ENCODE measurements around the gene CYB5R3. TPM values are rescaled to one million over a fixed set of nuclear protein-coding genes. Genes with fewer than 3 reads are reported as not detected.

Gene CYB5R3
- total and polyA plus RNA-seq, 2 donors (not counting 3 experiments of a cell fraction or from before 2014, with no cell fraction given), result 217 to 263 TPM

DNA sequence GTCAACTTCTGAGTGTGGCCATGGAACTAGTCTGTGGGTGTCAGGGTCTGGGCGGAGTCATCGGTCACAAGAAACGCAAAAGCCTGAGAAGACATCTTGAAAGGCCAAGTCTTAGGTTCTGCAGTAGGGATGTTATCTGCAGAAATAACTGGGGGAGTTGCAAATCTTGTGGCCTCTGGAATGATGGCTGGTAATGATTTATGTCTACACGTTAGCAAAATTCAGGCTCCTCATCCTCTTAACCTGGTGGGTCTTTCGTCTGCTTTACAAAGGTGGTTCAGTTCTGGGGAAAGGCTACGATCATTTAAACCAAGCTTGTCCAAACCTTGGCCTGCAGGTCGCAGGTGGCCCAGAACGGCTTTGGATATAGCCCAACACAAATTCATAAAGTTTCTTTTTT lies 7.4 kb upstream of the CYB5R3 start:
- FAIRE-seq, result no peak
- no peaks in the 10 kb centered on the region for H4K20me1 ChIP-seq (replicated peaks; ENCODE audit: control insufficient read depth, extremely low read depth, insufficient read depth, low read length)
- no peak overlapping the region for H3K27ac ChIP-seq (ENCODE audit: insufficient read depth, low read depth, low read length)
- no peaks in the 10 kb centered on the region for H3K9me3 ChIP-seq (replicated peaks; ENCODE audit: control insufficient read depth, insufficient read depth, low read length)
- no peak for TF ChIP-seq GATA2 (IDR thresholded peaks at IDR 0.05; ENCODE audit: insufficient read depth, insufficient read length, low read depth, low read length)
- TF ChIP-seq, protein P1, sequence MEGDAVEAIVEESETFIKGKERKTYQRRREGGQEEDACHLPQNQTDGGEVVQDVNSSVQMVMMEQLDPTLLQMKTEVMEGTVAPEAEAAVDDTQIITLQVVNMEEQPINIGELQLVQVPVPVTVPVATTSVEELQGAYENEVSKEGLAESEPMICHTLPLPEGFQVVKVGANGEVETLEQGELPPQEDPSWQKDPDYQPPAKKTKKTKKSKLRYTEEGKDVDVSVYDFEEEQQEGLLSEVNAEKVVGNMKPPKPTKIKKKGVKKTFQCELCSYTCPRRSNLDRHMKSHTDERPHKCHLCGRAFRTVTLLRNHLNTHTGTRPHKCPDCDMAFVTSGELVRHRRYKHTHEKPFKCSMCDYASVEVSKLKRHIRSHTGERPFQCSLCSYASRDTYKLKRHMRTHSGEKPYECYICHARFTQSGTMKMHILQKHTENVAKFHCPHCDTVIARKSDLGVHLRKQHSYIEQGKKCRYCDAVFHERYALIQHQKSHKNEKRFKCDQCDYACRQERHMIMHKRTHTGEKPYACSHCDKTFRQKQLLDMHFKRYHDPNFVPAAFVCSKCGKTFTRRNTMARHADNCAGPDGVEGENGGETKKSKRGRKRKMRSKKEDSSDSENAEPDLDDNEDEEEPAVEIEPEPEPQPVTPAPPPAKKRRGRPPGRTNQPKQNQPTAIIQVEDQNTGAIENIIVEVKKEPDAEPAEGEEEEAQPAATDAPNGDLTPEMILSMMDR (IDR thresholded peaks at IDR 0.05; ENCODE audit: extremely low read depth in 1 of 2, insufficient read depth in 1 of 2, low read depth in 1 of 2, low read length in 2 of 2), result no peak
- TF ChIP-seq FOS (IDR thresholded peaks at IDR 0.05; ENCODE audit: borderline replicate concordance, insufficient read depth, low read length), result no peak
- TF ChIP-seq JUN (IDR thresholded peaks at IDR 0.05; ENCODE audit: borderline replicate concordance, insufficient read depth, insufficient read length, low read depth), result no peak
- TF ChIP-seq, protein P2, sequence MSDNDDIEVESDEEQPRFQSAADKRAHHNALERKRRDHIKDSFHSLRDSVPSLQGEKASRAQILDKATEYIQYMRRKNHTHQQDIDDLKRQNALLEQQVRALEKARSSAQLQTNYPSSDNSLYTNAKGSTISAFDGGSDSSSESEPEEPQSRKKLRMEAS (IDR thresholded peaks at IDR 0.05; ENCODE audit: insufficient read depth, insufficient read length), result no peak
- TF ChIP-seq POLR2AphosphoS5 (IDR thresholded peaks at IDR 0.05; ENCODE audit: insufficient read depth, low read depth, low read length), result no peak
- TF ChIP-seq MYC (IDR thresholded peaks at IDR 0.05; ENCODE audit: low read depth, low read length), result no peak
- no peak for TF ChIP-seq EZH2 (IDR thresholded peaks at IDR 0.05; ENCODE audit: borderline replicate concordance, low read depth, low read length, severe bottlenecking)
- no peak for TF ChIP-seq POLR2A (IDR thresholded peaks at IDR 0.05; ENCODE audit: low read depth, low read length)
- no peak for DNase-seq (ENCODE audit: low read depth, low spot score)
- dilution Hi-C loops (cut with MboI; ENCODE audit: extremely low pct_ligation_motif_present, low sequenced_read_pairs), result no loop called here
- H3K4me1 ChIP-seq (ENCODE audit: control insufficient read depth, extremely low read depth, insufficient read depth, low read length), result no peaks in the 10 kb centered on the region
- no peaks in the 10 kb centered on the region for H3K36me3 ChIP-seq (ENCODE audit: control insufficient read depth in 2 of 2, extremely low read depth in 1 of 2, insufficient read depth in 2 of 2, low read length in 2 of 2)
- no peaks in the 10 kb centered on the region for H3K27me3 ChIP-seq (ENCODE audit: control insufficient read depth in 2 of 2, insufficient read depth in 2 of 2, low read length in 2 of 2)
- intact Hi-C loops (cut with micrococcal nuclease), result no loop called here
- H3K9ac ChIP-seq (replicated peaks; ENCODE audit: extremely low read depth, insufficient read depth, low read length), result no peak overlapping the region
- no peak overlapping the region for H3K4me3 ChIP-seq (replicated peaks in 1 of 3; ENCODE audit: insufficient read depth in 1 of 3, low read depth in 1 of 3, low read length in 3 of 3)
- H3K79me2 ChIP-seq (ENCODE audit: control insufficient read depth, insufficient read depth, low read length), result no peaks in the 10 kb centered on the region
- BruUV-seq (replicated peaks), result no TSS peak
- ChIA-PET CTCF (no interaction called here), POLR2A (no interaction called here)
- H3K4me2 ChIP-seq (ENCODE audit: insufficient read depth, low read length), result no peak overlapping the region
- H3K9me1 ChIP-seq (replicated peaks; ENCODE audit: control insufficient read depth, extremely low read depth, insufficient read depth, low read length), result no peaks in the 10 kb centered on the region
- H2AFZ ChIP-seq (ENCODE audit: low read depth, low read length), result no peak overlapping the region

All from endothelial cell of umbilical vein (primary cell).